Activated CD4-positive, alpha-beta T cell treated with anti-CD3 and anti-CD28 coated beads, Interleukin-2, amount 50 U/mL, for 48 hours (primary cell): Measurements from ENCODE around the gene SEPSECS.
"Not testable (repeated sequence)": the region's sequence is repeated elsewhere in the genome, so short reads cannot be mapped to it uniquely, and the experiment has no call there.

Experiments
- DNase-seq, 2 experiments: peaks; one replicate each; pipeline ENCODE4 v3.0.0-alpha.2; 2020

SEPSECS gene

DNA sequence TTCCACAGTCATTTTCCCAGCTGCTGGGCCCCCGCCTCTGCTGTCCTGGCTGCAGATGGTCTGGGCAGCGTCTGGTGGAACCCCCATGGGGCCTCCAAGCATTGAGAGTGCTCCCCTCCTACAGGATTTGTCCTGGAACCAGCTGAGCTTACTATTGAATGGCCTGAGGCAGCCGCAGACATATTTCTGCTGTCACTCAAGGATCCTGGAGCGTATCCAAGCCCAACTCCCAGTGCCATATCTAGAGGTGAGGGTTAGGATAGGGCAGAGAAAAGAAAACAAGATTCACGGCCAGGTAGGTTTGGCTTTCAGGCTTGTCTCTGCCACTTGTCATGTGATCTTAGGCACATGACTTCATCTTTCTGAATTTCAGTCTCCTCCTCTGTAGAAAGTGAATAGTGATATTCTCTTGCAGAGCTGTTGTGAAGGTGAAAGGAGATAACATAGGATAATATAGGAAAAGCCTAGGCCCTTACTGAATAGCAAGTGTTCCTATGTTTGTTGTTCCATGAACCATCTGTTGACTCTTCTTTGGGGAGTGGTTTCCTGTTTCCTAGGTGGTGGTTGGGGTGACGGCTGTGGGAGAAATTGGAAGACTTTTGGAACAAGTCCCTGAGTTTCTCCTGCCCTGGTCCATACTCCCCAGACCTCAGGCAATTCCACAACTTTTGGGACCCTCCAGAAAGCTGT lies 52.3 kb downstream of the SEPSECS start:
- DNase-seq: no peak

DNA sequence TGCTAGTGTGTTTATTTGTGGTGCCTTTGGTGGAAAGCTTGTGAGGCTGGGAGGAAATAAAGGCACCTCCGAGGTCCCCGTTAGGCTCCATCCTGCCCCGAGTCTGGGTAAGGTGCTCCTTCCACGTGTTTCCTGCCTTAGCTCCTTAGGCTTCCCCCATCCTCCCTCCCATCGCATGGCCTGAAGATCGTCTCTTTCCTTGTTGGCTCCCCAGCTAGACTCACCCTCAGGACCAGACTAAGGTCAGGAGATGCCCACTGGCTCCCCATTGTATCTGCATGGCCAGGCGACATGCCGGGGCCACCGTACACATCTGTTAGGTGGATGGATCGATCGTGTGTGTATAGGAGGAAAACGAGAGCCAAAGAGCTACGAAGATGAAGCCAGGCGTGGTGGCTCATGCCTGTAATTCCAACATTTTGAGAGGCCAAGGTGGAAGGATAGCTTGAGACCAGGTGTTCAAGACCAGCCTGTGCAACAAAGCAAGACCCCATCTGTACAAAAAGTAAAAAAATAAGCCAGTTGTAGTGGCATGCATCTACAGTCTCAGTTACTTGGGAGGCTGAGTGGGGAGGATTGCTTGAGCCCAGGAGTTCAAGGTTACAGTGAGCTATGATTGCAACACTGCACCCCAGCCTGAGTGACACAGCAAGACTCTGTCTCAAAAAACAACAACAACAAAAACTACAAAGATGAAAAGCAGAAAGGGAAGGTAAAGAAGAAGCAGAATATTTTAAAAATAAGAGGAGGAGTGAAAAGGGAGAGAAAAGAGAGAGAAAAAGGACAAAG lies 53.7 kb downstream of the SEPSECS start:
- no peak for DNase-seq

DNA sequence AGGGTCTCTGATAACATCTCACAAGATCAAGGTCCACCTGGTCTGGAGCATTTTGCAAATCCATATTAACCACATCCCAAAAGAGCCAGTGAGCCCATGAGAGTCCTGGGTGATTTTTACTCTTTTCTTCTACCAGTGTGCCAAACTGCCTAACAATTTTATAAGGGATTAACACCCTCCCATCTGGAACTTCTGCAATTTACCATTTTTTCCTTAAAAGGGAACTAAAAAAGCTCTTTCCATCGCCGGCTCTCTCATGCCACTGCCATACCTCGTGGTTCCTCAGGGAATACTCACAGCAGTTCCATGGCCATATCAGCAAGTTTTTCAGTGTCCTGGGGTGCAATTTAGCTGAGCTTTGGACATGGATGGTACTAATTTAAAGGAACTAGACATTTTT lies 55.7 kb downstream of the SEPSECS start:
- DNase-seq: no peak

DNA sequence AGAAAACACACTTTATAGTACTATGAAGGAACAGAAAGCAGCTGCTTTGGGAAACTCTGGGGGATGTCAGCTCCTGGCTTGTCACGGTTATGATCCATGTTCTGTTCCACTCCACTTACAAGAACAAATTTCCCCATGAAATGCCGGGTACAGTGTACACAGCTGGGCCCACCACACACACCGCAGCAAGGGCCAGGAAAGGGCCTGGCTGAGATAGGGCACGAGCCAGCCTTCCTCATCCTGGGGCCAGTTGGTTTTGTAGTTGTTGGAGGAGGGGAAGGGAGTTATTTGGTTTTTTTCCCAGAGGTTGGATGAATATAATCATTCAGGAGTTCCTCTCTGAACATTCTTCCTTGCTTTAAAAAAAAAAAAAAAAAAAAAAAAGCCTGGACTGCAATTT lies 56.8 kb downstream of the SEPSECS start:
- DNase-seq: no peak

- DNase-seq: no peak
These were observed 58.4 kb downstream of the SEPSECS start for GRCh38 chr4:25101836-25102235.

DNA sequence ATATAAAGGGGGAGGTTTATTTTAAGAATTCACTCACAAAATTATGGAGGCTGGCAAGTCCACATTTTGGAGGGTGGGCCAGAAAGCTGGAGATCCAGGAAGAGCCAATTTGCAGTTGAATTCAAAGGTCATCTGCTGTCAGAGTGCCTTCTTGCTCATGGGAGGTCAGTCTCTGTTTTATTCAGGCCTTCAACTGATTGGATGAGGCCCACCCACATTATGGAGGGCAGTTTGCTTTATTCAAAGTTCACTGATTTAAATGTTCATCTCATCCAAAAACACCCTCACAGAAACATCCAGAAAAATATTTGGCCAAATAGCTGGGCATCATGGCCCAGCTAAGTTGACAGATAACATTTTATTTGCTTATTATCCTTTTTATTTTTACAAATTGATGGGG lies 59.5 kb downstream of the SEPSECS start:
- no peak for DNase-seq

GRCh38 chr4:25100021-25100555 lies 60.2 kb downstream of the SEPSECS start:
- DNase-seq: no peak

DNA sequence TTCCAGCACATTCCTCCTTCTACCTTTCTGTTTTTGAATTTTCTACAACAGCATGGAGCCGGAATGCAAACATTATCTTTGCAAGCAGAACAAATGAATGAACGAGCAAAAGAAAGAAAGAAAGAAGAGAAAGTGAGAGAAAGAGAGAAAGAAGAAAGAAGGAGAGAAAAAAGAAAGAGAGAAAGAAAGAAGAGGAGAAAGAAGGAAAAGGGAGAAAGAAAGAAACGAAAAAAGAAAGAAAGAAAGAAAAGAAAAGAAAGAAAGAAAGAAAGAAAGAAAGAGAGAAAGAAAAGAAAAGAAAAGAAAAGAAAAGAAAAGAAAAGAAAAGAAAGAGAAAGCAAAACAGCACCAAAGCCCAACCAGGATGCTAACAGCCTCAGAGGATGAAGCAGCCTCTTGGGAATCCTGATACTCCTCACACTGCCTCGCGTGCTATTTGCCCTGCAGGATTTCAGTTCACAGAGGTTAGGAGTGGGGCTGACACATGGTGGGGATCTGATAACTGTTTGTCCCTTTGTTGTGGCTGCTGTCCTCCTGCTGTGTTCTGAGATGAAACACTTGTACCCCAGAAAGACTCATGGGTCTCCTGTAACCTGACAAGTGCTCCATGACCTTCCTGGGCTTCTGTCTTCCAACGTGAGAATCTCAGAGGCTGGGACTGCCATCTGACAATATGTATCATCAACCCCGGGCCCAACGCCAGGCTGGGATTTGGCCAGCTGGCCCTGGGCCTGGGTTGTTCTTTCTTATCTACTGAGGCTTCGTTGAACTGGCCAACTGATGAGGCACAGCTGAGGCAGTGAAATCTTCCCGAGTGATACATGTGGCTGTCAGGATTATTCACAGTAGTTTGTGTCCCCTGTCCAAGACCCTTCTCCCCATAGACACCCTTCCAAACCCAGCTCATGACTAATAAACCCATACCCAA lies 61.0 kb downstream of the SEPSECS start:
- no peak for DNase-seq

DNA sequence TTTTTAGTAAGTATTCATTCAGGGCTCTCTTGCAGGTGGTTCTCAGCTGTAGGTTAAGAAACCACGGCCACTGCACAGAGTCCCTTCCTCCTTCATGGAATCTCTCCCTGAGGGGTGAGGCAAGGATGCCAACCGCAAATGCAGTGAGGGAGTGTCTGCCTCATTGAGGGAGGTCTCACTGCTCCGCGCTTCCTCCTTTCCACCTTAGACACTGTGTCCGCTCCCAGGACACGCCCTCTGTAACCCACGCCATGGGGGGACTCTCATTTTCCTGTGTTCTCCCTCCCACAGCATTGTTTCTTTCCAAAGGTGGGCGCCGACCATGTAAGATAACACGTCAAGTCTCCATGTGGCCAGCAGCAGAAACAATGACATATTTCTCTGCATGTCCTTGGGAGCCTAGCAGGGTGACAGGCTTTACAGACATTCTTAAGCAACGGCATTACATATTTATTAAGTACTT lies 63.2 kb downstream of the SEPSECS start:
- DNase-seq: no peak

DNA sequence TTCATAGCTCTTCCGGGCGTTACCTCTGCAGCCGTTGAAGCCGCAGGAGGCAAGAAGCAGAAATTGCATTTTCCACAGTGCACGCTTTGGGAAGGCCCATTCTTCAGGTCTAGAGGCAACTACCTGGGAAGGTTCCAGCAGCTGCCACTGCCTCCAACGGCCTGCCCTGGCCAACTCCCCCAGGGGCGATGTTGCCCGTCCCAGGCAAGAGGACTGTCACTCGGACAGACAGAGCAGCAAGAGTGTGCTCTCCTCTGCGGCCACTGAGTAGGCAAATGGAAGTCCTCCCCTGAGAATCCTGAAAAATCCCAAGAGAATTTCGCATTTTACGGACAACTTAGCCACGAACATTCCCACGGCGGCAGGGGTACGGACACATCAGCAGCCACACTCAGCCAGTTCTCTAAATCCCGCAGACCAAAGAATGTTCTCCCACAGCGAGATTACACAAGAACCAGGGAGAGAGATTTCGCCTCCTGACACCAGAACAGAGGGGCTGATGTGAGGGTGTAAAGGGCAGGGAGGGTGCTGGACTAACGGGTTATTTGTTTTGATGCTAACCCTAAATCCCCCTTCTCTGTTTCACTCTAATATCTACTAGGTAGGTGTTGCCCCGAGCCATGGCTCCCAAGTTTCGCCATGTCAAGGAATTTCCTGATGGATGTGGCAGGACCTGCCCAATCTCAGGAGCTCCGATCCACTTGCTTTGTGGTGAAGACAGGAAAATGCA lies 63.8 kb downstream of the SEPSECS start:
- DNase-seq: no peak

- no peak for DNase-seq
These were observed 64.4 kb downstream of the SEPSECS start for GRCh38 chr4:25095837-25096236.

- no peak for DNase-seq
These were observed 68.1 kb downstream of the SEPSECS start for GRCh38 chr4:25092139-25092538.

- DNase-seq: no peak
These were observed 69.7 kb downstream of the SEPSECS start for GRCh38 chr4:25090516-25090915.

DNA sequence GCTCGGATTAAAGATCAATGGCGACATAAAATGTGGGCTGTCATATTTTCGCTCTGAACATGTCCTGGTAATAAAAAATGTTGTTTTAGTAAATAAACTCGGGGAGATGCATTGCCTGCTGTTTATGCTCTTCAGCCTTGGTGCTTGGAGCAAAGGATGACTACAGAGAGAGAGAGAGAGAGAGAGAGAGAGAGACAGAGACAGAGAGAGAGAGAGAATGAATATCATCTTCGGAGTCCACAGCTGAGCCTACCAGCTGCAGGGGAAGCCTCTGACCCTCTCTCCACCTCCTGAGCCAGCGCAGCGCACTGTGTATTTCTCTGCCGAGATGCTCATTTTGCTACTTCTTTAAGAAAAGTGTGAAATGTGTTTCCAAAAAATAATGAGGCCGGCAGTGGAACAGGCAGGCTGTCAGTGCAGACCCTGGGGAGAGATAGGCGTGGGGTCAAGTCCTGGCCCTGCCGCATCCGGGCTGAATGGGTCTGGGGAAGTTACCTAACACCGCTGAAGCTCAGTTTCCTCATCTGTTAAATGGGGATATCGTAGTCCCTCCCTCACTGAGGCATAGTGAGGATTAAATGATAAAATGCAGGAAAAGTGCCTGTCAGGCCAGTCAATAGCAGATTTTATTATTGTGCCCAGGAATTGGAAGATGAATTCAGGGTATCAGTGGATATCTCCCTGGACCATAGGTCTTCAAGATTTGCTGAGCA lies 71.0 kb downstream of the SEPSECS start:
- DNase-seq: no peak

GRCh38 chr4:25088093-25088952 lies 71.9 kb downstream of the SEPSECS start:
- no peak for DNase-seq

DNA sequence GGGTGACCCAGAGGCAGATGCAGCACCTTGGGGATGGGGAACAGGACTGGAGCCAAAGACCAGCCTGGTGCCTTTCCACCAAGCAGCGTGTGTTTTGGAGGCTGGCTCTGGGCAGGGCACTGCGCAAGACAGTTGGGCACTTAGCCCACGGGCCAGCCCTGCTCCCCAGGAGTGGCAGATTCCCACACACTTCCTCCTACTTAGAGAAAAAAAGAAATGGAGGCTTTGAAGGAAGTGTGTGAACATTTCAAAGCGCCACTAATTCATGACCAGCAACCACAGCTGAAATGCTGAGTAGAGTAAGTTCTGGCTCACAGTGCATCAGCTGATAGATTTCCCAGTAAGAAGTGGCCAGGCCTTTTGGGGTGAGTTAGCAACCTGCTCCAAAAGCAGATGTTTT lies 74.6 kb downstream of the SEPSECS start:
- DNase-seq: no peak

DNA sequence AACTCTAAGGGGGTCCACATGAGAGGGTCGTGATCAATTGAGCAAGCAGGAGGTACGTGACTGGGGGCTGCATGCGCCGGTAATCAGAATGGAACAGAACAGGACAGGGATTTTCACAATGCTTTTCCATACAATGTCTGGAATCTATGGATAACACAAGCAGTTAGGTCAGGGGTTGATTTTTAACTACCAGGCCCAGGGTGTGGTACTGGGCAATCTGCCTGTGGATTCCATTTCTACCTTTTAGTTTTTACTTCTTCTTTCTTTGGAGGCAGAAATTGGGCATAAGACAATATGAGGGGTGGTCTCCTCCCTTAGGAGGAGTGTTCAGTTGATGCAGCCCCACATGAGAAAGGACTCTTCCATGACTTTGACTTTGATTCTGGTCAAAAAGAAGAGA lies 76.8 kb downstream of the SEPSECS start:
- not testable (repeated sequence) for DNase-seq

DNA sequence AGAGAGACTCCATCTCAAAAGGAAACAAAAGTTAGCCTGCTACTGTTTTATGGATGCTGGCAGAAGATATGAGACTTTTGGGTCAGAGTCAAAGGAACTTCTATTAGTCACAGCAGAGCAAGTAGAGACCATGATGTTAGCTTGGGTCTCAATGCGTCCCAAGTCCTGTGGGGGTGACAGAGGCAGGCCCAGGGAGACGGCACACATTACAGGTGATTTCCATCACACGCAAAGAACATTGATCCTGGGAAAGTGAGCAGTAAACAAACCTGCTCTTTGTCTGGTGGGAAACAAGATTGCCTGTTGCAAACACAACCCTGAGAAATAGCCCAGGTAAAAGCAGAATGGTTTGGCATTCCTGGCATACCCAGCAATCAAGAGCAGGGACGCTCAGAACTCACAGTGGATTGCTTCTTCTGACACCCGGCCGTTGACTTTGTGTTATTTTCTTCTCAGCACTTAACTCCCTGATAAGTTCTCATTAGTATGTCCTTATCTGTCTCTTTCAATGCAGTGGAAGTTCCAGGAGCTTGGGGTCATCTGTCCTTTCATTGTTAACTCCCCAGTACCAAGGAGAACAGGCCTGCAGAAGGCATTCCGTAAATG lies 78.3 kb downstream of the SEPSECS start:
- DNase-seq: no peak

GRCh38 chr4:25080571-25080970 lies 79.7 kb downstream of the SEPSECS start:
- no peak for DNase-seq

DNA sequence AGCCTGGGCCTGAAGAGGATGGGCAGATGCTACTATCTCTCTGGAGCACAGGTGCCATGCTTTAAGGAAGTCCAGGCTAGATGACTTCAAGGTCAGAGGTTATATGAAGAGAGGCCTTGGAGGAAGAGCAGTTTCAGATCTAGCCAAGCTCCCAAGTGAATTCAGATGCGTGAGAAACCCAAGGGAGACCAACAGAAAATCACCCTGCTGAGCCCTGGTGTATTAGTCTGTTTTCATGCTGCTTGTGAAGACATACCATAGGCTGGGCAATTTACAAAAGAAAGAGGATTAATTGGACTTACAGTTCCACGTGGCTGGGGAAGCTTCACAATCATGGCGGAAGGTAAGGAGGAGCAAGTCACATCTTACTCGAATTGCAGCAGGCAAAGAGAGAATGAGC lies 81.7 kb downstream of the SEPSECS start:
- DNase-seq: no peak
